Astrocyte of the hippocampus (primary cell): ENCODE measurements around the gene ARF1.
"Not testable (repeated sequence)": the region's sequence is repeated elsewhere in the genome, so short reads cannot be mapped to it uniquely, and the experiment has no call there.

Experiments
- DNase-seq: peaks from one replicate; pipeline ENCODE4 v3.0.0; 2011; ENCODE audit warnings: low read depth, low spot score

Gene ARF1

GRCh38 chr1:228101994-228102790 is 19.7 kb downstream of the ARF1 start:
- peak; percentile 64 for DNase-seq

GRCh38 chr1:228102791-228103620 is 20.5 kb downstream of the ARF1 start, which contains the start of gene C1orf35:
C1orf35 (minus strand) TSS chr1:228103325; CDS start chr1:228103227, 98 bp downstream.
- DNase-seq = peak; percentile 98

- no peak for DNase-seq
Measured at GRCh38 chr1:228104526-228105269, 22.2 kb downstream of the ARF1 start.

- no peak for DNase-seq
Measured at GRCh38 chr1:228105270-228105995, 22.9 kb downstream of the ARF1 start.

- DNase-seq = no peak
Measured at GRCh38 chr1:228105996-228106799, 23.7 kb downstream of the ARF1 start.

GRCh38 chr1:228106800-228107054 is 24.2 kb downstream of the ARF1 start:
- DNase-seq = no peak

- DNase-seq = no peak
Measured at GRCh38 chr1:228107636-228108035, 25.1 kb downstream of the ARF1 start.

- DNase-seq = no peak
Measured at GRCh38 chr1:228108055-228108690, 25.7 kb downstream of the ARF1 start.

GRCh38 chr1:228108742-228109072 is 26.2 kb downstream of the ARF1 start:
- no peak for DNase-seq

- peak; percentile 99 for DNase-seq
Measured at GRCh38 chr1:228109073-228109961, 26.8 kb downstream of the ARF1 start, which contains the start of gene MRPL55. MRPL55 (minus strand) TSS chr1:228109299; CDS start chr1:228108260, 1,039 bp downstream.

- peak; percentile 17 for DNase-seq
Measured at GRCh38 chr1:228109962-228110488, 27.5 kb downstream of the ARF1 start.

GRCh38 chr1:228110556-228110955 is 28.0 kb downstream of the ARF1 start:
- no peak for DNase-seq

- DNase-seq = not testable (repeated sequence)
Measured at GRCh38 chr1:228111315-228111714, 28.8 kb downstream of the ARF1 start.

GRCh38 chr1:228112167-228112566 is 29.7 kb downstream of the ARF1 start:
- no peak for DNase-seq

- DNase-seq = no peak
Measured at GRCh38 chr1:228112617-228113016, 30.1 kb downstream of the ARF1 start.

- no peak for DNase-seq
Measured at GRCh38 chr1:228114827-228115226, 32.3 kb downstream of the ARF1 start.

- DNase-seq = no peak
Measured at GRCh38 chr1:228117335-228117734, 34.8 kb downstream of the ARF1 start.

- DNase-seq = no peak
Measured at GRCh38 chr1:228118040-228118439, 35.5 kb downstream of the ARF1 start.

GRCh38 chr1:228120351-228120750 is 37.8 kb downstream of the ARF1 start:
- DNase-seq = no peak
